ENCODE measurements around the gene SLC39A9.

DNA sequence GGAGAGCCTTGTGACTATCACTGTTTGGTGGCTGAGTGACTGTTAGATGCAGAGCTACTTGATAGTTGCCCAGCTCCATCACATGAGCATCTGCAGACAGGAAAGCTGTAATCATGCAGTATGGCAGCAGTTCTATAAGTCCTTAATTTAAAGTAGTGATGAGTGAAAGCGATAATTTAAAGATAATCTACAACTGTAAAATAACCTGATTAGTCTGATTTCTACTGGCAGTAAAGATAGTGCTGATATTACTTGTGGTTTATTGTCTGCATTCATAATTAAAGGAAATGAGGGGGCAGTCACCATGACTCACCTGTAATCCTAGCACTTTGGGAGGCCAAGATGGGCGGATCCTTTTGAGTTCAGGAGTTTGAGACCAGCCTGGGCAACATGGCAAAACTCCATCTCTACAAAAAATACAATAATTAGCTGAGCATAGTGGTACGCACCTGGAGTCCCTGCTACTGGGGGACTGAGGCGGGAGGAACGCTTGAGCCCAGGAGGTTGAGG is 44.9 kb downstream of the SLC39A9 start:
- TF ChIP-seq, protein P1, sequence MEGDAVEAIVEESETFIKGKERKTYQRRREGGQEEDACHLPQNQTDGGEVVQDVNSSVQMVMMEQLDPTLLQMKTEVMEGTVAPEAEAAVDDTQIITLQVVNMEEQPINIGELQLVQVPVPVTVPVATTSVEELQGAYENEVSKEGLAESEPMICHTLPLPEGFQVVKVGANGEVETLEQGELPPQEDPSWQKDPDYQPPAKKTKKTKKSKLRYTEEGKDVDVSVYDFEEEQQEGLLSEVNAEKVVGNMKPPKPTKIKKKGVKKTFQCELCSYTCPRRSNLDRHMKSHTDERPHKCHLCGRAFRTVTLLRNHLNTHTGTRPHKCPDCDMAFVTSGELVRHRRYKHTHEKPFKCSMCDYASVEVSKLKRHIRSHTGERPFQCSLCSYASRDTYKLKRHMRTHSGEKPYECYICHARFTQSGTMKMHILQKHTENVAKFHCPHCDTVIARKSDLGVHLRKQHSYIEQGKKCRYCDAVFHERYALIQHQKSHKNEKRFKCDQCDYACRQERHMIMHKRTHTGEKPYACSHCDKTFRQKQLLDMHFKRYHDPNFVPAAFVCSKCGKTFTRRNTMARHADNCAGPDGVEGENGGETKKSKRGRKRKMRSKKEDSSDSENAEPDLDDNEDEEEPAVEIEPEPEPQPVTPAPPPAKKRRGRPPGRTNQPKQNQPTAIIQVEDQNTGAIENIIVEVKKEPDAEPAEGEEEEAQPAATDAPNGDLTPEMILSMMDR (IDR thresholded peaks at IDR 0.05): no peak
- TF ChIP-seq POLR2A (IDR thresholded peaks at IDR 0.05): no peak
